Stimulated activated CD4-positive, alpha-beta T cell treated with anti-CD3 and anti-CD28 coated beads, TNF-alpha, amount 100 ng/mL, for 48 hours (primary cell): Measurements from ENCODE around the gene CAVIN3.

Experiments
- DNase-seq, 3 donors: peaks; one replicate each; pipeline ENCODE4 v3.0.0-alpha.2; 2020; ENCODE audit warnings: low read depth in 3 of 3

The CAVIN3 gene

DNA sequence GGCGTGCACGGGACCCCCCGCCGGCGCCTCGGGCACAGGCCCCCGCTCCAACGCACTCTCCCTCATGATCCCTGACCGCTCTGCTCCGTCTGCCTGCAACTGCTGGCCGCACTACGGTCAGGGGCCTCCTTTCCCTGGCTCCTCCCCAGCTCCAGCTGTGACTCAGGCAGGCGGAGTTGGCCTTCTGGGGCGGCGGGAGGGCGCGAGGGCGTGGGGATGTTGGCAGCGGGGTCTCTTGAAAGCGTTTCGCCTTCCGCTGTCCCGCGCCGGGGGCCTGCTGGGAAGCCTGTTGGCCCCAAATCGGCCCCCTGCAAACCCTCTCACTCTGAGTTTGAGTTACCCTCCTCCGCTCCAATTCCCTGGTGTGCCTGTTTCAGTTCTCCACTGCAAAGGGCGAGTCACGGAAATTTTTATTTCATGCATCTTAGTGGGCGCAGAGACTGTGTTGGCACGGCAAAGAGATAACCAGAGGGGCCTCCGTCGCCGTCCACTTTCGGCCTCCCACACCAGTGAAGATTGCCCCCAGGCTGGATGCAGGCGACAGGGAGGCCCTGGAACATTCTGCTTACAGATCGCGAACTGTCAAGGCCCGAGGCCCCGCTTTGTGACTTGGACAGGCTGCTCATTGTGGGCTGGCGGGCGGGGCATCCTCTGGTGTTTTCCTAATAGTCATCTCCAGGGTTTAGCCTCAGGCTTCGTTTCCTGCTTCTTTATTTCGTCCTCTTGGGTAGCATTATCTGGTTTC, at the start of gene CAVIN3:
TSS of gene CAVIN3 (minus strand) at position 91 of the 745 bp plus-strand sequence. CDS start at position 66, 25 bp downstream.
- peak; percentile 75 to 81 (median 79) for DNase-seq

- no peak for DNase-seq
Measured at GRCh38 chr11:6365659-6366058, 45.4 kb upstream of the CAVIN3 start.

DNA sequence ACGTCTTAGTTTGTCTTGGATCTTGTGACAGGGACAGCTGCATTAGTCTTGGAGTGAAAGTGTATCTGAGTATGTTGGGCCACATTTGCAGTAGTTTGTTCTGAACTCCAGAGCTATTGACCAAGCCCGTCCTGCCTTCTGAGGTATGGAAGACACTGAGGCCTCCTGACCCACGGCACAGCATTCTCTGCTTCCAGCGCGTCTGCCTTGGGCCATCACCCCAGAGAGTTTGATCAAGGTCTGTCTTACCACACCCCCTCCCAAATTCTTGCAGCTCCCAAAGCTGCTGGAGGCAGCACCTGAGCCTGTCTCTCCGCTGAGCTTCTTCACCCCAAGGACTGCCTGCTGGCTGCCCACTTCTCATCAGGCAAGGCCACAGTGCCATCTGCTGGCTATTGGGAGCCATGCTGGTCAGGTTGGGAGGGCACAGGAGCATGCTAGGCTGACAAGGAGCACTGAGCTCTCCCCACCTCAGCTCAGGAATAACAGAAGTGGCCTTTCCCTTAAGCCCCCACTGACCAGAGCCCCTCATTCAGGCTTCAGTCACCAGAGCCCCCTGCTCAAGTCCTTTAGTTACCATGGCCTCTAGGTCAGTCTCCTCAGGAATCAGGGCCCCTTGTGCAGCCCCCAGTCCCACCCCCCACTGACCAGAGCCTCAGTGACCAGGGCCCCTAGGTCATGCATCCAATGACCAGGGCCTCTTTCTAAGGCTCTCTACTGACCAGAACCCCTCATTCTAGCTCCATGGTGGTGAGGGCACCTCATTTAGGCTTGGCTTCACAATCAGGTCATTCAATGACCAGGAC, 42.8 kb upstream of the CAVIN3 start:
- DNase-seq = peak; percentile 55 to 69 (median 64)

DNA sequence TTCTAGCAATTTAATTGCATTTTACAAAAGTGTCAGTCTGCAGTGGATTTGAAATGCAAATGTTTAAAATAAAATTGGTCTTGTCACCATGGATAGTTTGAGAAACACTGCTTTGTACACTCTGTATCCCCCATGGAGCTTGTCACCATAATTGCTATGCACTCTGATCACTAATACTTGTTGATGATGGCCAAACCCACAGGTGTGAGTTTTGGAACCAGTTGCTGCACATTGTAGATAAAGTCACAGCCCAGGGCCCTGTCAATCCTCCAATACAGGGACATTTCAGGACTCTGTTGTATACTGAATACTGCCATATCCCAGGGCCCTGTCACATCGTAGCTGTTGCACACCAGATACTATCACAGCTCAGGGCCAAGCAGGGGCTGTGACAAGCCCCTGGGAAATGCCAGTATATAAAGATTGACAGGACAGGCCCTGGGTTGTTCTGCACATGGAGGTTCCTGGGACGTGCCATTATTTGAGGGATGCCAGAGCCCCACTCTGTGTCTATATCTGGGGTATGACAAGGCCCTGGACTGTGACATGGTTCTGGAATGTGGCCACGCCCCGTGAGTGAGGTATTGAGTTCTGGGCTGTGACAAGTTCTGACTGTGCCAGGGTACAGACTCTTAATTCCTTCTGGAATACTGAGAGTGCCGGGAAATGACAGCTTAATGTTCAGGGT, 42.0 kb upstream of the CAVIN3 start:
- DNase-seq = no peak

DNA sequence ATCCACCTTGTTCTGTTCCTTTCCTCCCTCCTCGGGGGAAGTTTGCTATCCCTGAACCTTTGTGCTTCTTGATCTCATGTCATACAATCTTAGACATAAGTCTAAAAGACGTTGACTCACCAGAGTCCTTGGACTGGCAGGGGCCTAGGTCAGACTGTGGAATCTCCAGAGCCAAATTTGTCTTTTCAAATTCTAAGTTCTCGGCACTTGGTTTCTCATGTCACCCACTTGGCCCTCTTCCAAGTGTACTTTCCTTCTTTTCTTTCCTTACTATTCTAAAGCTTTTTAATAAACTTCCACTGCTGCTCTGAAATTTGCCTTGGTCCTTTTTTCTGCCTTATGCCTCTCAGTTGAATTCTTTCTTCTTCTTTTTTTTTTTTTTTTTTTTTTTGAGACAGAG, 39.9 kb upstream of the CAVIN3 start:
- DNase-seq = no peak

GRCh38 chr11:6357222-6357621, 36.9 kb upstream of the CAVIN3 start:
- peak; percentile 38 to 53 (median 52) for DNase-seq

DNA sequence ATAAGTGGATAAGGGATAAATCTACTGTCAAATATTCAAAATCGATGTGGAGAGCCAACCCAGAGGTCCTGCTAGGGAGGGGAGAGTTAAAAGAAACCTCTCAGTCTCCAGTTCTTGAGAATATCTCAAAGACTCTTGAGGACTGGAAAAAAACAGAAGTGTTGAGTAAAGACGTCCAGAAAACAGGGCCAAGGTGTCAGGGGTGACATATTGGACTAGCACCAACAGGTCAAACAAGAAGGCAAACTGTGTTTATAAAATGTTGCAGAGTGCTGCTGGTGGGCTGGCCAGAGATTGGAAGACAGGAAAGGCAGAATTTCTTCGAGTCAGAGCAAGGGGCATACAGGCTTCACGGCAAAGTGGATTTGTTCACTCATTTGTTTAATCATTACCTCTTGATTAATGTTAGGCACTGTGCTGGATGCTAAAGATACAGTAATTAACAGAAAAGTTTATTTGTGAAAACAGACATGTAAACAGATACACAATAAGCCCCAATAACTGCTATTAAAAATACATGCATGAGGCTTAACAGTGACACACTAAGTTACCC, 36.3 kb upstream of the CAVIN3 start:
- DNase-seq = no peak

DNA sequence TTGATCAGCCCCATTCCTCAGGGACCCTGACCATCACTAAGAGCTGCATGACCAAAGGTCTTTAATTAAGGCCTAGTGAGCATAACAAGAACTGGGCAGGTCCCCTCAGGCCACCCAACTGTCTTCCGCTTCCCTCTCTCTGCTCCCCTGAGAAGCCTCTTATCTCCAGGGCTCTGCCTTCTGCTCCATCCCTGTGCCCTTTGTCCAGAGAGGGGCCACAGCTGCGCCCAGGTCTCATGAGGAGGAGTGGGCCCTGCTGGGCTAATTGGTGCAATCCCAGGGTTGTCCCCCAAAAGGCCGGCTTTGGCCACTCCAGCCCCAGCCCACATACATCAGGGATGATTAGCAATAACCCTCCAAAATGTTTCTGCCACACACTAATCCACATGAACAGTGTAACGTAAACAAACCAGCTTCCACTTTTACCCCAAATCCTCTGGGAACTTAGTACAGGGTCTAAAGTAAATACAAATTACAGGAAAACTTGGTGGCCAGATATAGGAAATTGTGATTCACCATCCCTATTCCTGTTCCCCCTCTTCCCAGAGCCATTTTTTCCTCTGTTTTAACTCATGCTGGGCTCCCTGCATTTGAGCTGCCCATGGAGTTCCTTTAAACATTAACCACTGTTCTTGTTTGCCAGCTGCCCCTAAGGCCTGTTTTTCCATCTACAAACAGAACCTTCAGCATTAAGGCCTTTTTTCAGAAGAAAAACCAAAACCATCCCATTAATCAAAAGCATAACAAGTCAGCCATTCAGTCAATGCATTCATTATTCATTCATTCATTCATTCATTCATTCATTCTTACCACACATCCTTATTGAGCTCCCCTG, 34.6 kb upstream of the CAVIN3 start:
- no peak for DNase-seq

DNA sequence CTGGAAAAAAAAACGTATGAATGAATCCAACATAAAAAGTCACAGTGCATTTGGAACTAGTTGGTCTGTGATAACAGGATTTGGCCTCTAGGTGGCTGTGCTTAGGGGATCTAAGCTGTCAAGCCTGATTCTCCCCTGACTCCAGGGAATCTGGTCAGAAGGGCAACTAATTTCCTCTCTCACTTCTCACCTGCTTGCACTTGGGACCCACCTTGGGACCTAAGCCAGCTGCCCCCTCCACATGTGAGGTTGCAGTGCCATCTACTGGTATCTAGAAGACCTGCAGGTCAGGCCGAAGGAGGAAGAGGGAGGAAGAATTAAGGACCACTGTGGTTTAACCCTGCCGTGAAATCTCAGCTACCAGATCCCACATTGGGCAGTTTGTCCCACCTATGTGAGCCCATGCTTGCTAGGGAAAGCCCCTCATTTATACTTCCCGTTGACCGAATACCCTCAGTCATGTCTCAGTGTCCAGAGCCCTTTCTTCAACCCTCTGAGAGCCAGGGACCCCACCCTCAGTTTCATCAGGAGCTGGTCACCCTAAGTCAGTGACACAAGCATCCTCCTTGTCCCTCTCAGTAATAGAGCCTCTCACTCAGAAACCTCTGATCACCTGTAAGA, 33.2 kb upstream of the CAVIN3 start:
- peak; percentile 16 to 32 (median 19) for DNase-seq

- peak in 2 of 3 donors; percentile 19 to 21 for DNase-seq
Measured at GRCh38 chr11:6351782-6352382, 31.6 kb upstream of the CAVIN3 start.

DNA sequence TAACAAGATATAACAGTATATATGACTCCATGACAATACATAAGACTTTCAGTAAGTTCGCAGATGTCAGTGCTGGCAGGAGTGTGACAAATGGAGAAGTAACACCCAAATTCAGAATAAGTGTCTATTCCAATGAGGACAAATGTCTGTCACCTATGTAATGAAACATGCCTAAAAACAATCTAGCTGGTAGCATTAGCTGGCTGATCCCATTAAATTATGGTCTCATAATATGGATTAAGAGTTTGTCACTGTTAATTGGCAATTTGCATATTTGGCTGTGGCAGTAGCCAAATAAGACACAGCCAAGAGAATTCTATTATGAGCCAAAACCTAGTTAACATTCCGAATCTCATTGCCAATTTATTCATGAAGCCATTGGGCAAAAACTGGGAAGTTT, 30.2 kb upstream of the CAVIN3 start:
- DNase-seq = no peak

GRCh38 chr11:6350043-6350442, 29.7 kb upstream of the CAVIN3 start:
- no peak for DNase-seq

DNA sequence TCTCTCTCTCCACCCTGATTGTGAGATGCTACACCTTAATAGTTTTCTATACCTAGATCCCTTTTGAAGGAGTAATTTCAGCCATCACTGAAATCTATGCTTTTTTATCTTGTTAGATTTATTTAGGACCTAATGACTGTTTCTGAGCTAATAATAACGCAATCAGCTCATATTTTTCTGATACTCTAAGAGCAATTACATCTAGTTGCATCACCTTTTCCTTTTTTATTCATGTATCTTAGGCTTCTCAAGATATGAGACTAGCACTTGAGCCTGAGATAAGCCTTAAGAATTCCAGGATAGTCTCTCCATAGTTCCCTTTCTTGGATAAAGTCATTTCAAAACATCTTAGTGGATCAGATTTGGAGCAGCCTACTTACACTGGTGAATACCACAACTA, 25.1 kb upstream of the CAVIN3 start:
- DNase-seq = no peak

- no peak for DNase-seq
Measured at GRCh38 chr11:6336293-6336692, 16.0 kb upstream of the CAVIN3 start.

DNA sequence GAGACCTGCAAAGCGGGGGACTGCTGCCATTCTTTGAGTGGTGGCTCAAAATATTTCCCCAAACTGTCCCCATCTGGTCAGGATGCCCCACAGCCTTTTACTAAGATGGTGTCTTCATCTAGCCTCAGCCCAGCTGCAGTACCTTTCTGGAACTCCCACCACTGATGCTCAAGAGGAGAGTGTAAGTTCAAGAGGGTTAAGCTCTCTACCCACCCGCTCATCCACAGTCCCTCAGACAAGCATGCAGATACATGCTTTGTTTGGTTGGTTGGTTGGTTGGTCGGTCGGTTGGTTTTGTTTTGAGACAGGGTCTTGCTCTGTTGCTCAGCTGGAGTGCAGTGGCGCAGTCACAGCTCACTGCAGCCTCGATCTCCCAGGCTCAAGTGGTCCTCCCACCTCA, 14.5 kb upstream of the CAVIN3 start:
- DNase-seq = no peak

DNA sequence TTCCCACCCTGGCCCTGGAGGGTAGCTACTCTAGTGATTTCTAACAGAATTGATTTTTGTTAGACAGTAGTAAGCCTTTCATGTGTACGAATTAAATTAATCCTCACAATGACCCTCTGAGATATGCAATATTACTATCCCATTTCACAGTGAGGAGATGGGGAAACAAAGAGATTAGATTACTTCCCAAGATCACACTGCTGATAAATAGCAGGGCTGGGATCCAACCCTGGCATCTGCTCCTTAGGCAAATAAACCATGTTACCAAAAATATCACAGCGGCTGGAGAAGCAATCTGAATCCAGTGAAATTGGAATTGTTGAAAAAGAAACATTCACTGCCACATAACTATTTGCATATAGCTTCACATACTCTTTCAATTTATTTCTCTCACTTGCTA, 12.8 kb upstream of the CAVIN3 start:
- DNase-seq = no peak

GRCh38 chr11:6332066-6332465, 11.8 kb upstream of the CAVIN3 start:
- DNase-seq = no peak

GRCh38 chr11:6328321-6328720, 8.0 kb upstream of the CAVIN3 start:
- DNase-seq = no peak

- no peak for DNase-seq
Measured at GRCh38 chr11:6327806-6328205, 7.5 kb upstream of the CAVIN3 start.

- no peak for DNase-seq
Measured at GRCh38 chr11:6326985-6327384, 6.7 kb upstream of the CAVIN3 start.
